Measurements from ENCODE around the gene ZNF345.

GRCh38 chr19:36898422-36898821 is 47.7 kb downstream of the ZNF345 start:
- no peak for TF ChIP-seq POLR2A (IDR thresholded peaks at IDR 0.05; ENCODE audit: low read length)
- no peak for TF ChIP-seq GATA1 (IDR thresholded peaks at IDR 0.05; ENCODE audit: low read depth, low read length)
